GM19351 (cell line): ENCODE data around the gene EMX1.

ENCODE experiments used
- ATAC-seq: cut with Tn5 transposase; IDR thresholded peaks from one replicate; pipeline ENCODE4 v1.9.1; 2021; ENCODE audit warnings: mild to moderate bottlenecking, moderate library complexity; ENCODE audit not compliant: unreplicated experiment

Gene EMX1

DNA sequence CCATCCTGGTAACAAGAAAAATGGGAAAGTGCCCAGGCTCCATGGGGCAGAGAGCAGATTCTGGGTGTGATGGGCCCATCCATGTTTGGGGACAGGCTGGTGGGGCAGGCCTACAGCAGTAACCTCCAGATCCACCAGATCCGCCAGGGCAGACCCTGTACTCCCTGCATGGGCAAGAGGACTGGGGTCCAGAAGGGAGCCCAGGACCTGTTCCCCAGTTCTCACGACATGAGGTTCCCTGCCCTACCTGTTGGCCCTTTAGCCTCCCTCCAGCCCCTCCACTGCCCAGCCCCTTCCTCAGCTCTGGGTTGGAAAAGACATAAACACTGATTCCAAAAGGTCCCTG is 38.7 kb downstream of the EMX1 start:
- no peak for ATAC-seq

- ATAC-seq: no peak
These were observed 39.6 kb downstream of the EMX1 start for GRCh38 chr2:72956936-72957335.

DNA sequence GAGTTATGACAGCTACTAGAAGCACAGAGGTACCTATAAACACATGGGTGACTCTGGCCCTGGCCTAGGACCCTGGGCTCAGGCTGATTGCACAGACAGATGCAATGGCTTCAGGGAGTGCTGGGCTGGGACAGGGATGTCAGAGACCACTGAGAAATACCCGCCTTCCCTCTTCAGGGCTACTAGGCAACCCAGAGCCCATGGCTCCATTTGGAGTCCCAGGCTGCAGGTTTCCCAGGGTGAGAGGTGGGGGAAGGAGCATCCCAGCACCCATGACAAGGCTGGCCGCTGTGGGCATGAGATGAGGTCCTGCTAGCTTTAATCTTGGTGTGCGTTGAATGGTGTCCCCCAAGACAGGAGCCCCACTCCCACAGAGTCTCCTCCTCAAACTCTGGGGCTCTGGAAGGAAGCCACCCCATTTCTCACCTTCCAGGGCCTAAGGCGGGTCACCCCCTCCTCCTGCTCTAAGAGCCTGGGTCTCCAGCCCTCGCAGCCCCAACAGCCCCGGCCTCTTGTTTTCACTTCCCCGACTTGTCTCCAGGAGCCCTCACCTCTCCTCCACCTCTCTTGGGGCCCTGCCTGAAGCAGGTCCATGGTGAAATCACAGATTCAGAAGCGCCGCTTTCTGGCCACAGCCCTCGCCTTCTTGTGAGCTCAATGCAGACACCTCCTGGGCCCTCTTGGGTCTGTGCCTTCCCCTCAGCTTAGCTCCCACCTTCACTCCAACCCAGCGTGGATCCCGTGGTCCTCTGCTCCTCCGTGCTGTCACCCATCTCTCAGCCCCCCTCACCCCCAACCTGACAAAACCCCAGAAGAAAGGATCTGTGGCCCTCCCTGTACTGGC is 41.4 kb downstream of the EMX1 start:
- ATAC-seq: no peak

- ATAC-seq: no peak
These were observed 42.2 kb downstream of the EMX1 start for GRCh38 chr2:72959554-72959953.

DNA sequence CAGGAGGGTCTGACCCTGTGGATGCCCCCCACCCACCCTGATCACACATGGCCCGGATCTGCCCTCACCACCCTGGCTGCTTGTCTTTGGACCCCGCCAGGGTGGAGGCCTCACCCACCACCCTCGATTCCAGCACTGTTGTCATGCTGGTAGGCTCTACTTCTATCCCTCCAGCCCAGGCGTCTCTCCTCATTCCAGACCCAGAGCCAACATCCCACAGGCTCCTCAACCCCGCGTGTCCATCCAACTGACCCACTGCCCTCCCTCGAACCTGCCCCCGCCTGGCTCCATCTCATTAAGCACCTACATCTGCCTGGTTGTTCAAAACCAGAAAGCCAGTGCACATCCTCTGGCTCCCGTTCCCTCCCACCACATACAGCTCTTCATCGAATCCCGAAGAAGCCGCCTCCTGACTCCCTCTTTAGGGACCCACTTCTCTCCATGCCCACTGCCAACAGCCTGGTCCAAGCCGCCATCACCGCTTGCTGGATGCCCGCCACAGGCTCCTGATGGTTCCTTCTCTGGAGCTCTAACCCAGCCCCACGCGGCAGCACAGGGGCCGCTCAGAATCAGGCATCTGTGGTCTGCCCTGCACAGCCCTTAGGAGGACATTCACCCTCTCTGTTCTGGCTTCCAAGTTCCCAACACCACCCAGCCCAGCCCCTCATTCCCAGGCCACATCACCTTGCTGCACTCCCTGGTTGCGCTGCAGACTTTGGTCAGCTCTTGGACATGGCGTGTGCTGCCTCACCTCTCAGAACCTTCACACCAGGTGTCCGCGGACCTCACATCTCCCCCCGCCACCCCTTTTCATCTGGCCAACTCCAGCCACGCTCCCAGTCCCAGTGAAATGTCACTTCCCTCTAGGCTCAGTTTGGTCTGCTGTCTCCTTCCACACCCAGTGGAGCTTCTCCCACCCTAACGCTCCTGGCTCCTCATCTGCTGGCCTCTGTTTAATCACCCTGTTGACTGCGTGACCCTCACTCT is 43.0 kb downstream of the EMX1 start:
- no peak for ATAC-seq

- no peak for ATAC-seq
These were observed 43.9 kb downstream of the EMX1 start for GRCh38 chr2:72961036-72961720.

DNA sequence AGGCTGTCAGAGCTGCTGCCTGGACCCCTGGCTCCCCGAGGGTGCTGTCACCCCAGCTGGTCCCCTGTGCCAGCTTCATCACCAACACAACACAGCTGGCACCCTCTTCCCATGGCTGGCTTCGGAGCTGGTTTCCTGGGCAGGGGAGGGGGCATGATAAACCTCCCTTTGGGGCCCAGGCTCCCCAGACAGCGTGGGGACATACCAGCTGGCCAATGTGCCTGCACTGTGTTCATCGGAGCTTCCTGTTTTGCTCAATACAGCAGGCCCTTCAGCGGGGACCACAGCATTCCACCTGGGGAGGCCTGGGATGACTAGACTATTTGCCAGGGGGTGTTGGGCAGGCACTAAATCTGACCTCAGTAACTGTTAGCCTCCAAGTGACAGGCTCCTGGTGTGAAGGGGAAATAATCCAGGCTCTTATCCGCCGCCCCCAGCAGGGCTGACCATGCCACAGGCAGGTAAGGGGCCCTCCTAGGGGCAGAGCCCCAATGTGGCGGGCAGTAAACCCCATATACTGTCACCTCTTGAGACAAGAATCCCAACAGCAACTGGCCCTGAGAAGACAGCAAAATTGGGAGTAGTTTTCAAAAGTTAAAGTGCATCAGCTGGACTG is 44.6 kb downstream of the EMX1 start:
- no peak for ATAC-seq

DNA sequence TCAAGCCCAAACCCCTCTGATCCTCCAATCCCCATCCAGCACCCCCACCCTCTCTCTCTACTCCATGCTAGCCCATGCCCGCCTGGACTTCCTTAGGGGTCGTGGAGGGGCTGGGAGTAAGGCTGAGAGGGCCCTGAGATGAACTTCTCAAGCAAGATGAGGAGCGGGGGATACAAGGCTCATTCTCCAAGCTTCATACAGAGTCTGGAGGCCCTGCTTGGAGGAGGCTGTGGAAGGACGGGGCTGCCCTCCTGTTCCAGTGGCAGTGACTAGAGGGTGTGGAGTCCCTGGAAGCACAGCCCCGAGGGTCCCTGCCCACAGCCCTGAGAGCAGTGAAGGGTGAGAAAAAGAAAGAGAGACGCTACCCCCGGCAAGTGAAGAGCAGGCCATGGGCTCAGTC is 45.6 kb downstream of the EMX1 start:
- ATAC-seq: no peak

DNA sequence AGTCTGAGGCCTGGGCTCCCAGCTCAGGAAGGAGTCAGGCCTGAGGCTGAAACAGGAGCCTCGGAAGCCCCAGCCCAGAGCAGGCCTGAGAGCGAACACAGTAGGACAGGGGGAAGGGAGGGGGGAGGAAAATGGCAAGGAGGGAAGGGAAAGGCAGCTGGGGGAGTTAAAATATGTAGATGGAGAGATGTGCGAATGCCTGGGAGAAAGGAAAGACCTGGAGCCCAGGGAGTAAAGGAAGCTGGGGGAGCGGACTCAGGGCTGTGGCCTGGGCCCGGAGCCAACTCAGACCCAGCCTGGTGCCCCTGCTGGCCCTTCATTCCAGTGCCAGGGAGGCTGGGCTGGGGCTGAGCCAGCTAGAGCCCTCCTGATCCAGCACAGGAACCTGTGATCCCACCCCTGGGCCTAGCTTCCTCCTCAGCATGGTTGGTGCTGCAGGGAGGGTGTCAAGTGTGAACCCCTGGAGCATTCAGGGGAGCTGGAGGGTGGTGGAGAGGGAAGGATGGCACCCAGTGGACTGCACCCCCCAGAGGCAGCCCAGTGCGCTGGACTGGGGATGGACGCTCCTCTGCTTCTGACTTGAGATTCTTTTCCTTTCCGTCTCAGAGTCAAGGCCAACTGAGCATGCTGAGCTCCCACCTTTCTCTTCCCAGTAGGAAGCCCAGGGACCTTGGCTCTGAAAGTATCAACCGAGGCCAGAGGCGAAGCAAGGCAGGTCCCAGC is 46.3 kb downstream of the EMX1 start:
- ATAC-seq: no peak

GRCh38 chr2:72964146-72964525 is 46.8 kb downstream of the EMX1 start:
- ATAC-seq: no peak

DNA sequence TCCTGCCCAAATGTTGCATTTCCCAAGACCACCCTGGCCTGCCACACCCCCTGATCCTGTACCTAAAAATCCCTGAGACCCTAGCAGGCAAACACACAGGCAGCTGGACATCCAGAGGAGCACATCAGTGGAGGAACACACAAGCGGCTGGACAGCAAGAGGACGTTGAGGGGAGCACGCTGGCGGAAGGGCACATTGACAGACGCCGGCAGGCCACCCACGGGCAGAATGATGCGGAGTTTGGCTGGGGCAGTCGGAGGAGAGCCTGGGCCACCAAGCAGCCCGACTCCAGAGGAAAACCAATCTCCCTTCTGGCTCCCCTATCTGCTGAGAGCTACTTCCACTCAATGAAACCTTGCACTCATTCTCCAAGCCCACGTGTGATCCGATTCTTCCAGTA is 47.7 kb downstream of the EMX1 start:
- ATAC-seq: no peak

DNA sequence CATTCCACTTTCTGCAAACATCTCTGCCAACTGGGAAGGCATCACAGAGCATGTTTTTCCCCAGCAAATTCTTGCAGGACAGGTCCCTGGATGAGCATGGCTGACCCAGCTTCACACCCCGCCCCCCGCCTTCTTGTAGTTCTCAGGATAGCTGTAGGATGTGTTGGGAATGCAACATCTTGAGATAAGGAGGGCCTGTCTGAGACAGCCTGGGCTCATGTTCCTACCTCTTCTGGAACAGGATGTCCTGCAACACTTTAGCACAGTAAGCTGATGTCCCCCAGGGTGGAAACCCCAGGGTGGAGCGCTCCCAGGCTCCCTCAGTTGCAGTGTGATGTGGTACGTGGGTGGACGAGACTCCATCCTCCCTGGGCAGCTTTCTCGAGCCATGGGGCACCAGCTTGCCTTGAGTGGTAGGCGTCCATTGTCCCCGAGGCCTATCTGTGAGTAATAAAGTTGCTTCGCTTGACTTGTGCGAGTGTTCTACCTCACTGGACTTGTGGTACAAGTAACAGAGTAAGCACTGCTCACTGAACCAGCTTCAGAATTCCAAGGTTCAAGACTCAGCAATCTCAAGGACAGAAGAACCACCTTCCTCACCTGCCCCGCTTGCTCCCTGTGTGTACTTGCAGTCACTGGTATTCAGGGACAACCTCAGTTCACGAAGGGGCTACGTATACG is 48.6 kb downstream of the EMX1 start:
- ATAC-seq: no peak

GRCh38 chr2:72968286-72968685 is 51.0 kb downstream of the EMX1 start:
- no peak for ATAC-seq

DNA sequence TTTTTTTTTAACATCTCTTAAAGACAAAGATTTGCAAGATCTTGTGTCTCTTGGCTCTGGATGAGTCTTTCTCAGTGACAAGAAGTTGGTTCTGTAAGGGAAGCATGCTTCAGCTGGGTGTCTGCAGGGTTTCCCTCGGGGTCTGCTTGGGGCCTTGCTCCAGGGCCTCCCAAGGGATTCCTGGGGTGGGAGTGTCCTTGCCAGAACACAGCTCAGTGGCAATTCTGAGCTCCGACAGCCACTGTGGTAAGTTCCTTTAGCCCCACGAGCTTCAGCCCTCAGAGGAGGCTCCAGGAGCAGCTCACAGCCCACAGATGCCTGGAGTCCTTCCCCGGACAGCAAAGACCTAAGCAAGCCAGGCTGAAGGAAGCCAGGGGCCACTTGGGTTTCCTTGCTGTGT is 52.4 kb downstream of the EMX1 start:
- ATAC-seq: no peak

GRCh38 chr2:72971036-72971435 is 53.7 kb downstream of the EMX1 start:
- ATAC-seq: no peak

GRCh38 chr2:72972352-72973136 is 55.2 kb downstream of the EMX1 start:
- ATAC-seq: no peak

GRCh38 chr2:72973137-72973535 is 55.8 kb downstream of the EMX1 start:
- no peak for ATAC-seq

DNA sequence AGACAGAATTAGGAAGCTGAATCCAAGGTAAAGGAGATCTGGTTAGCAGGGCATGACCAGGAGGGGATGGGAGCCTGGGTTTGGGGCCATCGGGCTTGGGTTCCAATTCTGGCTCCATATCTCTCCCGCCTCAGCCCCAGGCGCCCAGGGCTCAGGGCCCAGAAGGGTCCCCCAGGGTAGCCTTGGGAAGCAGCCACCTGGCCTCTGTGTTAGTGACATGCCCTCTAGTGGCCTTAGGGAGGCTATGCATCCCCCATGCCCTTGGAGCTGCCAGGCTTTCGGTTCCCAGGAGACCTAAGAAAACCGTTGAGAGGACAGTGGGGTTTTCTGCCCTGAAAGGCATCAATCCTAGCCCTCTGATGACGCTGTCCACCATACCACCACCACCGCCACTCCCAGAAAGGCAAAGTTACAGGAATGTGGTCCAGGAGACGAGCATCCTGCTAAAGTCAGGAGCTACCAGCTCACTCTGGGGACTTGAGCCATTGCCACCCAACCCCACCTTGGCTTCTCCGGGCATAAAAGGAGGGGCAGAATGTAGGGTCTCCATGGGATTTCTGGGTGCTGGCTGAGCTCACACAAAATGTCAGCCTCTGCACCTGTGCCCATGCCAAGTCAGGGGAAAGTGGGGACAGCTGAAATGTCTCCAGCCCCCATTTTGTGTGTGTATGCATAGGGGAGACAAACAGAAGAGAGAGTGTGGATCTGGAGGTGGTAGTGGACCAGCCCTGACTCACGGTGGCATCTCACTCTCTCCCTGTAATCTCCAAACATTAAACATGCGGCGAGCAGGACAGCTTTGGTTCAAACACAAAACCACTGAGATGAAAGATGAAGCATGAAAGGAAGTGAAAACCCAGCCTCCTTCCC is 56.5 kb downstream of the EMX1 start:
- ATAC-seq: peak; percentile 84
